RCC 7860 (cell line): Measurements from ENCODE around the gene SEC14L3.
A peak's percentile ranks its signal among the peaks of the same experiment; 100 is the strongest.
"Not testable (repeated sequence)": the region's sequence is repeated elsewhere in the genome, so short reads cannot be mapped to it uniquely, and the experiment has no call there.

Experiments used
- DNase-seq: peaks from one replicate; pipeline ENCODE4 v3.0.0-alpha.2; 2015; ENCODE audit warnings: low spot score
- FAIRE-seq: peaks from 2 replicates; lab custom pipeline; 2012; peaks lifted over from hg19 to GRCh38; lab: Jason Lieb, UNC

Gene SEC14L3

GRCh38 chr22:30486661-30487115 is 14.9 kb upstream of the SEC14L3 start:
- DNase-seq: no peak
- no peak for FAIRE-seq

- FAIRE-seq (no peak), DNase-seq (no peak)
Measured at GRCh38 chr22:30486118-30486517, 14.3 kb upstream of the SEC14L3 start.

GRCh38 chr22:30485362-30485988 is 13.7 kb upstream of the SEC14L3 start:
- DNase-seq: peak; percentile 21
- FAIRE-seq: no peak

- DNase-seq (no peak), FAIRE-seq (no peak)
Measured at GRCh38 chr22:30483169-30483568, 11.4 kb upstream of the SEC14L3 start.

GRCh38 chr22:30481711-30482110 is 9.9 kb upstream of the SEC14L3 start:
- FAIRE-seq: no peak
- no peak for DNase-seq

GRCh38 chr22:30479981-30480380 is 8.2 kb upstream of the SEC14L3 start:
- no peak for FAIRE-seq

GRCh38 chr22:30474683-30475424 is 3.0 kb upstream of the SEC14L3 start:
- FAIRE-seq: no peak
- no peak for DNase-seq

More at GRCh38 chr22:30479981-30480380, 8.2 kb upstream of the SEC14L3 start:
- no peak for DNase-seq

GRCh38 chr22:30474121-30474520 is 2.3 kb upstream of the SEC14L3 start:
- DNase-seq: no peak

GRCh38 chr22:30472994-30473720 is 1.3 kb upstream of the SEC14L3 start:
- FAIRE-seq (no peak), DNase-seq (no peak)

More at GRCh38 chr22:30474121-30474520, 2.3 kb upstream of the SEC14L3 start:
- no peak for FAIRE-seq

- FAIRE-seq (no peak), DNase-seq (no peak)
Measured at GRCh38 chr22:30470655-30471054, 1.2 kb downstream of the SEC14L3 start.

GRCh38 chr22:30469165-30469564 is 2.7 kb downstream of the SEC14L3 start:
- FAIRE-seq (no peak), DNase-seq (no peak)

- FAIRE-seq, DNase-seq: not testable (repeated sequence)
Measured at GRCh38 chr22:30460555-30460954, 11.3 kb downstream of the SEC14L3 start.

- no peak for FAIRE-seq
- DNase-seq: no peak
Measured at GRCh38 chr22:30460147-30460546, 11.7 kb downstream of the SEC14L3 start.

- FAIRE-seq (no peak), DNase-seq (no peak)
Measured at GRCh38 chr22:30459181-30460052, 12.4 kb downstream of the SEC14L3 start.

GRCh38 chr22:30457981-30458380 is 13.8 kb downstream of the SEC14L3 start:
- FAIRE-seq (no peak), DNase-seq (no peak)

GRCh38 chr22:30455075-30455840 is 16.6 kb downstream of the SEC14L3 start:
- FAIRE-seq: no peak
- DNase-seq: no peak

GRCh38 chr22:30453731-30454510 is 17.9 kb downstream of the SEC14L3 start:
- FAIRE-seq (no peak), DNase-seq (no peak)

- no peak for FAIRE-seq
- DNase-seq: no peak
Measured at GRCh38 chr22:30452861-30453260, 19.0 kb downstream of the SEC14L3 start.

- FAIRE-seq, DNase-seq: not testable (repeated sequence)
Measured at GRCh38 chr22:30451488-30451887, 20.3 kb downstream of the SEC14L3 start.
